Measurements from ENCODE around the gene TWIST2.

TWIST2 gene

GRCh38 chr2:238872026-238872425 lies 24.1 kb downstream of the TWIST2 start:
- no peak for DNase-seq (ENCODE audit: low read depth in 2 of 3, low spot score in 2 of 3)

- no peak for DNase-seq (ENCODE audit: low read depth in 2 of 3, low spot score in 2 of 3)
Measured at GRCh38 chr2:238872628-238873380, 24.9 kb downstream of the TWIST2 start.

GRCh38 chr2:238873381-238873801 lies 25.5 kb downstream of the TWIST2 start:
- DNase-seq (ENCODE audit: low read depth in 2 of 3, low spot score in 2 of 3) = no peak

GRCh38 chr2:238873841-238874240 lies 26.0 kb downstream of the TWIST2 start:
- DNase-seq (ENCODE audit: low read depth in 2 of 3, low spot score in 2 of 3) = no peak

- no peak for DNase-seq (ENCODE audit: low read depth in 2 of 3, low spot score in 2 of 3)
Measured at GRCh38 chr2:238874330-238875050, 26.6 kb downstream of the TWIST2 start.

- DNase-seq (ENCODE audit: low read depth in 2 of 3, low spot score in 2 of 3) = no peak
Measured at GRCh38 chr2:238875101-238875470, 27.2 kb downstream of the TWIST2 start.

- no peak for DNase-seq (ENCODE audit: low read depth in 2 of 3, low spot score in 2 of 3)
Measured at GRCh38 chr2:238875471-238876231, 27.8 kb downstream of the TWIST2 start.

GRCh38 chr2:238876232-238876630 lies 28.3 kb downstream of the TWIST2 start:
- DNase-seq (ENCODE audit: low read depth in 2 of 3, low spot score in 2 of 3) = no peak

GRCh38 chr2:238878051-238878735 lies 30.3 kb downstream of the TWIST2 start:
- DNase-seq (ENCODE audit: low read depth in 2 of 3, low spot score in 2 of 3) = no peak

- DNase-seq (ENCODE audit: low read depth in 2 of 3, low spot score in 2 of 3) = no peak
Measured at GRCh38 chr2:238879043-238879442, 31.2 kb downstream of the TWIST2 start.

GRCh38 chr2:238879621-238880377 lies 31.9 kb downstream of the TWIST2 start:
- no peak for DNase-seq (ENCODE audit: low read depth in 2 of 3, low spot score in 2 of 3)

- DNase-seq (ENCODE audit: low read depth in 2 of 3, low spot score in 2 of 3) = no peak
Measured at GRCh38 chr2:238881353-238882081, 33.6 kb downstream of the TWIST2 start.

- no peak for DNase-seq (ENCODE audit: low read depth in 2 of 3, low spot score in 2 of 3)
Measured at GRCh38 chr2:238882082-238882755, 34.3 kb downstream of the TWIST2 start.

GRCh38 chr2:238883421-238883901 lies 35.6 kb downstream of the TWIST2 start:
- no peak for DNase-seq (ENCODE audit: low read depth in 2 of 3, low spot score in 2 of 3)

- DNase-seq (ENCODE audit: low read depth in 2 of 3, low spot score in 2 of 3) = no peak
Measured at GRCh38 chr2:238884122-238884811, 36.4 kb downstream of the TWIST2 start.

GRCh38 chr2:238884812-238885408 lies 37.0 kb downstream of the TWIST2 start:
- no peak for DNase-seq (ENCODE audit: low read depth in 2 of 3, low spot score in 2 of 3)

- DNase-seq (ENCODE audit: low read depth in 2 of 3, low spot score in 2 of 3) = no peak
Measured at GRCh38 chr2:238886453-238887094, 38.7 kb downstream of the TWIST2 start.

- DNase-seq (ENCODE audit: low read depth in 2 of 3, low spot score in 2 of 3) = no peak
Measured at GRCh38 chr2:238887616-238888015, 39.7 kb downstream of the TWIST2 start.
